Activated CD4-positive, alpha-beta T cell treated with anti-CD3 and anti-CD28 coated beads, Interleukin-2, amount 10 ng/mL, durations not matched to agents 7 days and 5 days (primary cell): ENCODE results near the gene NTSR1. TPM values are rescaled to one million over a fixed set of nuclear protein-coding genes. Genes with fewer than 3 reads are reported as not detected.

ENCODE experiments used
- CTCF ChIA-PET: fragments of 350-600 bp; sonication (Branson Sonifier 250); formaldehyde crosslinking; loops from one replicate; lab custom pipeline; 2021; ENCODE audit warnings: antibody characterized with exemption; lab: Charles Lee
- POLR2A ChIA-PET: fragments of 350-600 bp; sonication (Branson Sonifier 250); formaldehyde crosslinking; loops from one replicate; lab custom pipeline; 2021; ENCODE audit warnings: antibody characterized with exemption; lab: Charles Lee
- DNase-seq: peaks from one replicate; pipeline ENCODE4 v3.0.0-alpha.2; 2020
- H3K27ac Mint-ChIP-seq: one replicate; pipeline ENCODE4 v1.8.0; 2021; ENCODE audit warnings: mild to moderate bottlenecking, moderate library complexity, mixed read lengths
- H3K27me3 Mint-ChIP-seq: one replicate; pipeline ENCODE4 v1.8.0; 2021; ENCODE audit warnings: mixed read lengths
- H3K36me3 Mint-ChIP-seq: one replicate; pipeline ENCODE4 v1.8.0; 2021; ENCODE audit warnings: low read depth, mixed read lengths
- H3K4me1 Mint-ChIP-seq: one replicate; pipeline ENCODE4 v1.8.0; 2021; ENCODE audit warnings: mixed read lengths
- H3K4me3 Mint-ChIP-seq: one replicate; pipeline ENCODE4 v1.8.0; 2021; ENCODE audit warnings: mild to moderate bottlenecking, moderate library complexity, mixed read lengths
- H3K9me3 Mint-ChIP-seq: one replicate; pipeline ENCODE4 v1.8.0; 2021; ENCODE audit warnings: mixed read lengths
- total RNA-seq, 2 experiments: library from RNA; stranded (reverse); gene quantifications; one replicate each; pipeline ENCODE4 v1.2.3, GENCODE V29; 2021

The NTSR1 gene
- total RNA-seq, 2 experiments from 2014 or later, result 0.94 to 1.5 TPM

- H3K27me3 Mint-ChIP-seq, result peaks cover 1% of the 10 kb centered on the region
- ChIA-PET POLR2A (no interaction called here), CTCF (interaction anchor here (0.9 to 1.1 kb wide), 3 partner anchors 10 to 21 kb away, joined by 3 to 5 read pairs (median 3); no protein-coding TSS in a partner anchor)
- H3K9me3 Mint-ChIP-seq, result no peaks in the 10 kb centered on the region
- H3K4me3 Mint-ChIP-seq, result no peak overlapping the region
- H3K27ac Mint-ChIP-seq, result peak overlapping the region; percentile 46
- peaks cover 45% of the 10 kb centered on the region for H3K4me1 Mint-ChIP-seq
- no peaks in the 10 kb centered on the region for H3K36me3 Mint-ChIP-seq
- no peak for DNase-seq
These were observed 64.6 kb downstream of the NTSR1 start for GRCh38 chr20:62772990-62773844.

GRCh38 chr20:62773845-62774714 lies 65.4 kb downstream of the NTSR1 start:
- Mint-ChIP-seq H3K36me3 (no peaks in the 10 kb centered on the region), H3K9me3 (no peaks in the 10 kb centered on the region), H3K4me1 (peaks cover 48% of the 10 kb centered on the region), H3K4me3 (no peak overlapping the region), H3K27me3 (peaks cover 1% of the 10 kb centered on the region), H3K27ac (peak overlapping the region; percentile 75)
- ChIA-PET POLR2A (no interaction called here), CTCF (interaction anchor here (0.9 to 1.3 kb wide), 3 partner anchors 17 to 20 kb away, joined by 3 to 5 read pairs (median 4); no protein-coding TSS in a partner anchor)
- DNase-seq, result no peak

- peaks cover 1% of the 10 kb centered on the region for H3K27me3 Mint-ChIP-seq
- H3K36me3 Mint-ChIP-seq, result no peaks in the 10 kb centered on the region
- CTCF ChIA-PET, result interaction anchor here (0.9 to 1.3 kb wide), 2 partner anchors 19 to 20 kb away, joined by 3 to 4 read pairs; no protein-coding TSS in a partner anchor
- H3K27ac Mint-ChIP-seq, result peak overlapping the region; percentile 66
- H3K4me1 Mint-ChIP-seq, result peaks cover 48% of the 10 kb centered on the region
- no peak for DNase-seq
- POLR2A ChIA-PET, result no interaction called here
- no peak overlapping the region for H3K4me3 Mint-ChIP-seq
- no peaks in the 10 kb centered on the region for H3K9me3 Mint-ChIP-seq
These were observed 66.1 kb downstream of the NTSR1 start for GRCh38 chr20:62774762-62775161.

- Mint-ChIP-seq H3K4me3 (no peak overlapping the region), H3K27ac (peak overlapping the region; percentile 93), H3K27me3 (peaks cover 1% of the 10 kb centered on the region), H3K9me3 (no peaks in the 10 kb centered on the region), H3K4me1 (peaks cover 48% of the 10 kb centered on the region), H3K36me3 (no peaks in the 10 kb centered on the region)
- POLR2A ChIA-PET, result no interaction called here
- CTCF ChIA-PET, result interaction anchor here (0.9 to 1.3 kb wide), 2 partner anchors 19 to 21 kb away, joined by 3 to 4 read pairs; no protein-coding TSS in a partner anchor
- DNase-seq, result no peak
These were observed 66.6 kb downstream of the NTSR1 start for GRCh38 chr20:62775206-62775605.

- no peak for DNase-seq
- Mint-ChIP-seq H3K27ac (peak overlapping the region; percentile 93), H3K36me3 (no peaks in the 10 kb centered on the region), H3K4me1 (peaks cover 48% of the 10 kb centered on the region), H3K4me3 (peak overlapping the region; percentile 62), H3K27me3 (peaks cover 1% of the 10 kb centered on the region), H3K9me3 (no peaks in the 10 kb centered on the region)
- POLR2A ChIA-PET, result interaction anchor here (0.6 kb wide), 1 partner anchor 393 kb away, joined by 4 read pairs; no protein-coding TSS in a partner anchor
- CTCF ChIA-PET, result no interaction called here
These were observed 67.5 kb downstream of the NTSR1 start for GRCh38 chr20:62776035-62776691.

- H3K4me3 Mint-ChIP-seq, result peak overlapping the region; percentile 62
- H3K36me3 Mint-ChIP-seq, result no peaks in the 10 kb centered on the region
- POLR2A ChIA-PET, result interaction anchor here (0.6 kb wide), 1 partner anchor 394 kb away, joined by 4 read pairs; no protein-coding TSS in a partner anchor
These were observed 68.3 kb downstream of the NTSR1 start for GRCh38 chr20:62776692-62777527.

GRCh38 chr20:62777528-62777830 lies 68.8 kb downstream of the NTSR1 start:
- peak overlapping the region; percentile 93 for H3K27ac Mint-ChIP-seq
- no peak overlapping the region for H3K4me3 Mint-ChIP-seq
- ChIA-PET CTCF (no interaction called here), POLR2A (no interaction called here)
- H3K4me1 Mint-ChIP-seq, result peaks cover 48% of the 10 kb centered on the region
- H3K9me3 Mint-ChIP-seq, result no peaks in the 10 kb centered on the region
- no peaks in the 10 kb centered on the region for H3K36me3 Mint-ChIP-seq
- H3K27me3 Mint-ChIP-seq, result peaks cover 1% of the 10 kb centered on the region
- no peak for DNase-seq

More at GRCh38 chr20:62776692-62777527, 68.3 kb downstream of the NTSR1 start:
- peak; percentile 82 for DNase-seq
- CTCF ChIA-PET, result no interaction called here
- Mint-ChIP-seq H3K9me3 (no peaks in the 10 kb centered on the region), H3K27me3 (peaks cover 1% of the 10 kb centered on the region), H3K27ac (peak overlapping the region; percentile 93), H3K4me1 (peaks cover 48% of the 10 kb centered on the region)

- Mint-ChIP-seq H3K36me3 (no peaks in the 10 kb centered on the region), H3K9me3 (no peaks in the 10 kb centered on the region), H3K27me3 (peaks cover 1% of the 10 kb centered on the region), H3K4me1 (peaks cover 50% of the 10 kb centered on the region), H3K27ac (peak overlapping the region; percentile 31), H3K4me3 (no peak overlapping the region)
- ChIA-PET POLR2A (no interaction called here), CTCF (no interaction called here)
- no peak for DNase-seq
These were observed 69.4 kb downstream of the NTSR1 start for GRCh38 chr20:62778058-62778457.

- Mint-ChIP-seq H3K4me3 (no peak overlapping the region), H3K36me3 (no peaks in the 10 kb centered on the region), H3K9me3 (no peaks in the 10 kb centered on the region), H3K27me3 (peaks cover 1% of the 10 kb centered on the region), H3K27ac (peak overlapping the region; percentile 31), H3K4me1 (peaks cover 50% of the 10 kb centered on the region)
- ChIA-PET POLR2A (no interaction called here), CTCF (interaction anchor here (0.7 to 4.6 kb wide), 5 partner anchors 13 to 368 kb away, joined by 3 to 18 read pairs (median 3); partner anchors contain the start of gene MRGBP)
- no peak for DNase-seq
These were observed 70.2 kb downstream of the NTSR1 start for GRCh38 chr20:62778601-62779416.

- ChIA-PET CTCF (interaction anchor here (0.7 to 4.6 kb wide), 5 partner anchors 12 to 369 kb away, joined by 3 to 18 read pairs (median 3); partner anchors contain the start of gene MRGBP), POLR2A (no interaction called here)
- Mint-ChIP-seq H3K27ac (no peak overlapping the region), H3K4me1 (peaks cover 46% of the 10 kb centered on the region), H3K9me3 (no peaks in the 10 kb centered on the region), H3K4me3 (no peak overlapping the region), H3K36me3 (no peaks in the 10 kb centered on the region), H3K27me3 (no peaks in the 10 kb centered on the region)
- DNase-seq, result no peak
These were observed 70.7 kb downstream of the NTSR1 start for GRCh38 chr20:62779417-62779685.

- no peaks in the 10 kb centered on the region for H3K36me3 Mint-ChIP-seq
- no peaks in the 10 kb centered on the region for H3K9me3 Mint-ChIP-seq
- no peak overlapping the region for H3K4me3 Mint-ChIP-seq
- ChIA-PET POLR2A (no interaction called here), CTCF (interaction anchor here (0.6 to 4.6 kb wide), 4 partner anchors 12 to 1215 kb away, joined by 3 to 18 read pairs (median 6); no protein-coding TSS in a partner anchor)
- no peak overlapping the region for H3K27ac Mint-ChIP-seq
- DNase-seq, result no peak
- no peaks in the 10 kb centered on the region for H3K27me3 Mint-ChIP-seq
- H3K4me1 Mint-ChIP-seq, result peaks cover 38% of the 10 kb centered on the region
These were observed 71.6 kb downstream of the NTSR1 start for GRCh38 chr20:62780204-62780603.
